ENCODE measurements around the gene CNTNAP5.

DNA sequence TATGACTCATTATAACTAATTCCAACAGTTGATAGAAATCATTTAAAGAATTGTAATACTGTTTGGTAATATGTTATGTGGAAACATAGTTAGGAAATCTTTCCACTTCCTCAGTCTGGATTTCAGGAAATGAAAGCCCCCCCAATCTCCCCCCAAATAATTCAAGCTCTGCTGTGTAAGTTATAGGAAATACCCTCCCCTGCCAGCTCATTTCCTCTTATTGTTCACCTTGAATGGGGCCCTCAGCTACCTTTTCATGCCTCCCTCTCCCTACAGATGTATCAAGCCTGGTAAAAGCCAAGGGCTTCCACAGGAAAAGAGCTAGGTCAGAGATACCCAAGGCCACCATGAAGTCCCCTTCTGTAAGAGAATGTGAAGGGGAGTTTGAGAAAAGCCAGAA lies 155.5 kb downstream of the CNTNAP5 start:
- TF ChIP-seq CTCF (IDR thresholded peaks at IDR 0.05; ENCODE audit: low read depth, low read length) (no peak), EZH2phosphoT487 (IDR thresholded peaks at IDR 0.05; ENCODE audit: low read depth) (no peak)
